ENCODE data around the gene BHLHE41.

The BHLHE41 gene

GRCh38 chr12:26116829-26117715, 7.8 kb downstream of the BHLHE41 start:
- Histone ChIP-seq H3K4me3 (ENCODE audit: insufficient read depth, low read depth, low read length, poor library complexity, severe bottlenecking) (no peak overlapping the region), H3K4me1 (ENCODE audit: control insufficient read depth, insufficient read depth, low read length, poor library complexity, severe bottlenecking) (peaks cover 10% of the 10 kb centered on the region), H3K27ac (ENCODE audit: insufficient read depth, low read length, poor library complexity, severe bottlenecking) (no peak overlapping the region), H3K36me3 (ENCODE audit: control insufficient read depth, insufficient read depth, low read length) (no peaks in the 10 kb centered on the region), H3K9me3 (ENCODE audit: control insufficient read depth, low read length) (no peaks in the 10 kb centered on the region), H3K27me3 (replicated peaks; ENCODE audit: control insufficient read depth, insufficient read depth, low read length, poor library complexity, severe bottlenecking) (peaks cover 26% of the 10 kb centered on the region)
- DNase-seq, result no peak

DNA sequence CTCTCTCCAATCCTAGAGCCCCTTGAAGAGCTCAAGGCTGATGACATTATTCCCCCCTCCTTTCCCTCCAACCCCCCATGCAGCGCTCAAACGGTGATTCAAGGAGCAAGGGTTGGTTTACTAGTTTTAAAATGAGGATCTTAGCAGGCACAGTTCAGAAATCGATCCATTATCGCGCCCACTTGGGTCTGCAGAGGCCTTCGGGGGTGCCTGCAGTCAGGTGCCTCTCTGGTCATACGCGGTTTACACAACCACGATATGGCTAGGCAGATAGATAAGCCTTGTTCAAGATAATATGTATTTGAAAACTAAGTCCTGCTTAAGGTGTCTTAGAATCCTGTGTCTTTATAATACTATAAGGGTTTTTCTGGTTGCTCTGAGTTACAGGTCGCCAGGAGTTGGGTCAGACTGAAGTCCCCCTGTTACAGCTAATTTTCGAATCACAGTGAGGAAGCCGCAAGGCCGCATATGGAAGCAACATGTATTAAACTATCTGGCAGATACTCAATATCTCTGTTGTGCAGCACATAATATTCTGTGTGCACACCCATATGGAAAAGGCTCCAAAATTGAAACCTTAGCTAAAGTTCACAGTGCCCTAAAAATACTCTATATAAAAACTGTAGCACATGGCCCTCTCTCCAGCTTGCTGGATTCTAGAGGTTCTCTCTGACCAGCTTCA, 10.0 kb downstream of the BHLHE41 start:
- Histone ChIP-seq H3K27ac (ENCODE audit: insufficient read depth, low read length, poor library complexity, severe bottlenecking) (no peak overlapping the region), H3K9me3 (ENCODE audit: control insufficient read depth, low read length) (no peaks in the 10 kb centered on the region)

DNA sequence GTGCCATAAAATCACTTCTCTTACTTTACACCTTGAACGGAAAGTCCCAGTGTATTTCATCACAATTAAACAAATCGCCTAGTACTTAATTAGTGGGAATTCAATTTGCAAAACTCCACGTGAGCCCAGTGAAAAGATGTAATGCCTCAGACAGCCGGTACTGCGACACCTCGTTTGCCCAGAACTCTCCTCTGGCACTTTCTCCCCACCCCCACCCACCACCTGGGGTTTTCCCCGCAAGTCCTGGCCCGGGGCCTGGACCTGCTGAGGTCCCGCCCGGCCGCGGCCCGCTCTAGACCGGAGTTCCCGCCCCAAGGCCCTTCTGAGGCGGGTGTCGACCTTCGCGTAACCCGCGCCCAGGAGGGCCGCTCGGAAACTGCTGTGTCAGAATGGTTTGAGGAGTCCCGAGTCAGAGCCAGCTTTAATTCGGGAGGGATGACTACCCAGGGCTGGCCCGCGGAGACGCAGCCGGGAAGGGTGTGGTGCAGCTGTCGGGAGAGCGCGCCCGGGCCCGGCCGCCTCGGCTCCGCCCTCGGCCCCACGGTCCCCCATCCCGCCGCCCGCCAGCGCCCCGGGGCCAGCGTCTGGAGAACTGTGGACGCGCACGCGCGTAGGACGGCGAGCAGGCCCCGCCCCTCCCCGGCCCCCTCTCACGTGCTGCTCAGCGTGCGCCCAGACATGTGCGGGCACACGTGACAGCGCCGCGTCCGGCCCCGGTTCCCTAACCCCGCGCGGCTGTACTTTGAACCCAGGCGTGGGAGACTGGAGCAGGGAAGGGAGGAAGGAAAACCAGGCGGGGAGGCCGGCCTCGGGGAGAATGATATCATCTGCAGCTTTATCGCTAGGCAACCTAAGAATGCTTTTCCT, 10.8 kb downstream of the BHLHE41 start:
- H3K27ac ChIP-seq (ENCODE audit: insufficient read depth, low read length, poor library complexity, severe bottlenecking), result peak overlapping the region; percentile 31
- H3K36me3 ChIP-seq (ENCODE audit: control insufficient read depth, insufficient read depth, low read length), result no peaks in the 10 kb centered on the region
- peak in 2 of 3 donors; percentile 29 to 49 for DNase-seq
- peaks cover 6% of the 10 kb centered on the region for H3K27me3 ChIP-seq (replicated peaks; ENCODE audit: control insufficient read depth, insufficient read depth, low read length, poor library complexity, severe bottlenecking)
- H3K9me3 ChIP-seq (ENCODE audit: control insufficient read depth, low read length), result no peaks in the 10 kb centered on the region
- H3K4me3 ChIP-seq (ENCODE audit: insufficient read depth, low read depth, low read length, poor library complexity, severe bottlenecking), result peak overlapping the region; percentile 60
- peaks cover 4% of the 10 kb centered on the region for H3K4me1 ChIP-seq (ENCODE audit: control insufficient read depth, insufficient read depth, low read length, poor library complexity, severe bottlenecking)

More for the DNA sequence above, 10.0 kb downstream of the BHLHE41 start:
- H3K4me1 ChIP-seq (ENCODE audit: control insufficient read depth, insufficient read depth, low read length, poor library complexity, severe bottlenecking), result peaks cover 4% of the 10 kb centered on the region
- H3K27me3 ChIP-seq (replicated peaks; ENCODE audit: control insufficient read depth, insufficient read depth, low read length, poor library complexity, severe bottlenecking), result peaks cover 7% of the 10 kb centered on the region
- H3K4me3 ChIP-seq (ENCODE audit: insufficient read depth, low read depth, low read length, poor library complexity, severe bottlenecking), result peak overlapping the region; percentile 35
- DNase-seq, result no peak
- H3K36me3 ChIP-seq (ENCODE audit: control insufficient read depth, insufficient read depth, low read length), result no peaks in the 10 kb centered on the region

GRCh38 chr12:26113181-26113654, 11.6 kb downstream of the BHLHE41 start:
- Histone ChIP-seq H3K4me3 (ENCODE audit: insufficient read depth, low read depth, low read length, poor library complexity, severe bottlenecking) (no peak overlapping the region), H3K27me3 (replicated peaks; ENCODE audit: control insufficient read depth, insufficient read depth, low read length, poor library complexity, severe bottlenecking) (peaks cover 4% of the 10 kb centered on the region), H3K27ac (ENCODE audit: insufficient read depth, low read length, poor library complexity, severe bottlenecking) (no peak overlapping the region), H3K4me1 (ENCODE audit: control insufficient read depth, insufficient read depth, low read length, poor library complexity, severe bottlenecking) (peaks cover 4% of the 10 kb centered on the region), H3K36me3 (ENCODE audit: control insufficient read depth, insufficient read depth, low read length) (no peaks in the 10 kb centered on the region), H3K9me3 (ENCODE audit: control insufficient read depth, low read length) (no peaks in the 10 kb centered on the region)
- no peak for DNase-seq

GRCh38 chr12:26112703-26113147, 12.1 kb downstream of the BHLHE41 start:
- H3K27ac ChIP-seq (ENCODE audit: insufficient read depth, low read length, poor library complexity, severe bottlenecking), result no peak overlapping the region
- no peaks in the 10 kb centered on the region for H3K9me3 ChIP-seq (ENCODE audit: control insufficient read depth, low read length)
- no peaks in the 10 kb centered on the region for H3K36me3 ChIP-seq (ENCODE audit: control insufficient read depth, insufficient read depth, low read length)
- H3K4me1 ChIP-seq (ENCODE audit: control insufficient read depth, insufficient read depth, low read length, poor library complexity, severe bottlenecking), result peaks cover 4% of the 10 kb centered on the region
- no peak for DNase-seq
- H3K4me3 ChIP-seq (ENCODE audit: insufficient read depth, low read depth, low read length, poor library complexity, severe bottlenecking), result no peak overlapping the region
- H3K27me3 ChIP-seq (replicated peaks; ENCODE audit: control insufficient read depth, insufficient read depth, low read length, poor library complexity, severe bottlenecking), result peaks cover 2% of the 10 kb centered on the region

- no peaks in the 10 kb centered on the region for H3K36me3 ChIP-seq (ENCODE audit: control insufficient read depth, insufficient read depth, low read length)
- no peak overlapping the region for H3K27ac ChIP-seq (ENCODE audit: insufficient read depth, low read length, poor library complexity, severe bottlenecking)
- H3K4me1 ChIP-seq (ENCODE audit: control insufficient read depth, insufficient read depth, low read length, poor library complexity, severe bottlenecking), result peaks cover 4% of the 10 kb centered on the region
- H3K4me3 ChIP-seq (ENCODE audit: insufficient read depth, low read depth, low read length, poor library complexity, severe bottlenecking), result no peak overlapping the region
- H3K9me3 ChIP-seq (ENCODE audit: control insufficient read depth, low read length), result no peaks in the 10 kb centered on the region
- DNase-seq, result no peak
- H3K27me3 ChIP-seq (replicated peaks; ENCODE audit: control insufficient read depth, insufficient read depth, low read length, poor library complexity, severe bottlenecking), result peaks cover under 1% of the 10 kb centered on the region
Measured at GRCh38 chr12:26112232-26112631, 12.6 kb downstream of the BHLHE41 start.

GRCh38 chr12:26109343-26109881, 15.4 kb downstream of the BHLHE41 start:
- Histone ChIP-seq H3K36me3 (ENCODE audit: control insufficient read depth, insufficient read depth, low read length) (no peaks in the 10 kb centered on the region), H3K27ac (ENCODE audit: insufficient read depth, low read length, poor library complexity, severe bottlenecking) (no peak overlapping the region)

GRCh38 chr12:26108915-26109314, 15.9 kb downstream of the BHLHE41 start:
- Histone ChIP-seq H3K4me3 (ENCODE audit: insufficient read depth, low read depth, low read length, poor library complexity, severe bottlenecking) (no peak overlapping the region), H3K27ac (ENCODE audit: insufficient read depth, low read length, poor library complexity, severe bottlenecking) (no peak overlapping the region), H3K36me3 (ENCODE audit: control insufficient read depth, insufficient read depth, low read length) (no peaks in the 10 kb centered on the region), H3K27me3 (replicated peaks; ENCODE audit: control insufficient read depth, insufficient read depth, low read length, poor library complexity, severe bottlenecking) (no peaks in the 10 kb centered on the region), H3K4me1 (ENCODE audit: control insufficient read depth, insufficient read depth, low read length, poor library complexity, severe bottlenecking) (peaks cover 2% of the 10 kb centered on the region), H3K9me3 (ENCODE audit: control insufficient read depth, low read length) (no peaks in the 10 kb centered on the region)
- no peak for DNase-seq

More at GRCh38 chr12:26109343-26109881, 15.4 kb downstream of the BHLHE41 start:
- Histone ChIP-seq H3K4me1 (ENCODE audit: control insufficient read depth, insufficient read depth, low read length, poor library complexity, severe bottlenecking) (peaks cover 4% of the 10 kb centered on the region), H3K27me3 (replicated peaks; ENCODE audit: control insufficient read depth, insufficient read depth, low read length, poor library complexity, severe bottlenecking) (no peaks in the 10 kb centered on the region), H3K4me3 (ENCODE audit: insufficient read depth, low read depth, low read length, poor library complexity, severe bottlenecking) (no peak overlapping the region), H3K9me3 (ENCODE audit: control insufficient read depth, low read length) (no peaks in the 10 kb centered on the region)
- DNase-seq, result no peak

DNA sequence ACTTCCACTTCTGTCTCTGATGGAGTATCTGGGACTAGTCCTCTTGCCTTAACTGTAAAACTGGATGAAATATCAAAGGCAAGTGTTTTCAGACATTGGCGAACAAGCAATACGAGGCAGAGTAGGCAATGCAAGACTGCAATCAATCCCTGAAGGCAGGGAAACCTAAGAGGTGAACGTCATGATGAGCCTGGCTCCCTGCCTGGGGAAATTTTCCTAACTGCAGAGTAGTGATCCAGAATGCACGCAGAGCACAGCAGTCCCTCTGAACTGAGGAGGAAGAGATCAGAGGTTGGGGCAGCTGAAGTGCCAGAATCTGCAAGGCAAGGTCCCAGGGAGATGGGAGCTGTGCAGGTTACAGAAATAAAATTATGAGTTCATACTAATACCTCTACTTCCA, 18.5 kb downstream of the BHLHE41 start:
- Histone ChIP-seq H3K36me3 (ENCODE audit: control insufficient read depth, insufficient read depth, low read length) (no peaks in the 10 kb centered on the region), H3K4me1 (ENCODE audit: control insufficient read depth, insufficient read depth, low read length, poor library complexity, severe bottlenecking) (no peaks in the 10 kb centered on the region), H3K27me3 (replicated peaks; ENCODE audit: control insufficient read depth, insufficient read depth, low read length, poor library complexity, severe bottlenecking) (no peaks in the 10 kb centered on the region), H3K27ac (ENCODE audit: insufficient read depth, low read length, poor library complexity, severe bottlenecking) (no peak overlapping the region), H3K9me3 (ENCODE audit: control insufficient read depth, low read length) (no peaks in the 10 kb centered on the region), H3K4me3 (ENCODE audit: insufficient read depth, low read depth, low read length, poor library complexity, severe bottlenecking) (no peak overlapping the region)
- DNase-seq, result no peak
